Measurements from ENCODE around the gene NRXN2.
A peak's percentile ranks its signal among the peaks of the same experiment; 100 is the strongest.

NRXN2 gene

DNA sequence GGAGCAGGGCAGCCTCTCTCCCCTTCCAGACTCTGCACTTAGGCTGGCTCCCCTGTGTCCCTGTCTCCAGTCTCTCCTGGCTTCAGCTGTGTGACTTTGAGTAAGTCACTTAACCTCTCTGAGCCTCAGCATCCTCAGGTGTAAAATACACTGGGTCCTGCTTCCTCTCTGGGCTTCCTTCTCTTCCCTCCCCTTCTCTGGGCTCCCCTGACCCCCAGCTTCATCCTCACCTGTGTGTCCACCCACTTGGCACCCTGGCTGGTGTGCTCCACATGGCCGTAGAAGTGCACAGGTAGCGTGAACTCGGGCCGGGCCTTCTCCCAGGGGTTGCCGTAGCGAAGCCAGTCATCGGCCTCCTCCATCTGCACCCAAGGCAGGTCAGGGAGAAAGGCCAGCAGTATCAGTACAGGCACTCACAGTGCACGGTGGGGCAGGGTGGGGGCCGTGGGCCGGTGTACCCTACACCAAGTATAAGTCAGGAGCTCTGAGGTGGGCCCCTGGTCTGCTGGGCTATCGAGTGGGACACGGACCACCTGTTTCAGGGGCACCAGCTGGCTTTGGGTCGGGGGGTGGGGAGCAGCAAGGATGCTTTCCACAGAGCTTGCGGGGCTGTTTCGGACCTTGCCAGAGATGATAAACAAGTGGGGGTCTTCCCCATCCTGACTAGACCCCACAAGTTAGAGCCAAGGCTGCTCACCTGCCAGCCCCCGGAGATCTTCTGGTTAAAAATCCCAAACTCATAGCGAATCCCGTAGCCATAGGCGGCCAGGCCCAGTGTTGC lies 34.7 kb upstream of the NRXN2 start:
- Histone ChIP-seq H3K4me1 (ENCODE audit: control insufficient read depth, insufficient read depth, low read depth, low read length) (peaks cover 38% of the 10 kb centered on the region), H3K4me2 (ENCODE audit: low read length, poor library complexity, severe bottlenecking) (no peak overlapping the region), H4K91ac (ENCODE audit: low read length) (peak overlapping the region; percentile 0), H2BK5ac (ENCODE audit: low read depth, low read length, poor library complexity, severe bottlenecking) (no peak overlapping the region), H2BK12ac (ENCODE audit: low read length in 2 of 2) (no peak overlapping the region), H3K14ac (ENCODE audit: low read length in 2 of 2) (no peak overlapping the region), H3K36me3 (ENCODE audit: control insufficient read depth in 1 of 2, insufficient read depth in 2 of 2, low read depth in 1 of 2, low read length in 2 of 2) (peaks cover 7 to 24% of the 10 kb centered on the region in 2 experiments), H4K8ac (ENCODE audit: low read length) (no peak overlapping the region), H3K4me3 (ENCODE audit: insufficient read depth in 1 of 2, low read depth in 1 of 2, low read length in 2 of 2) (peak overlapping the region in 1 of 2 experiments; percentile 9), H2AFZ (ENCODE audit: low read depth, low read length) (no peak overlapping the region), H3K9me3 (ENCODE audit: control insufficient read depth, low read length) (no peaks in the 10 kb centered on the region), H2AK5ac (ENCODE audit: low read length, severe bottlenecking) (no peak overlapping the region), H3K79me1 (replicated peaks; ENCODE audit: low read length, poor library complexity, severe bottlenecking) (peaks cover 2% of the 10 kb centered on the region), H3K23ac (ENCODE audit: low read length in 2 of 2) (no peak overlapping the region), H2BK120ac (ENCODE audit: low read depth, low read length) (no peak overlapping the region), H2BK15ac (ENCODE audit: low read depth, poor library complexity, severe bottlenecking) (no peak overlapping the region), H3K4ac (ENCODE audit: low read depth in 1 of 2, low read length in 2 of 2) (no peak overlapping the region), H3K9ac (ENCODE audit: low read length) (no peak overlapping the region), H3K27me3 (ENCODE audit: control insufficient read depth in 1 of 2, insufficient read depth in 1 of 2, low read length in 2 of 2) (no peaks in the 10 kb centered on the region), H3K18ac (ENCODE audit: low read depth in 1 of 2, low read length in 2 of 2) (no peak overlapping the region), H3K27ac (ENCODE audit: low read length, poor library complexity, severe bottlenecking) (no peak overlapping the region)
- WGBS = 90% methylated on average over 17 of the region's 19 CpGs
- DNase-seq = no peak

DNA sequence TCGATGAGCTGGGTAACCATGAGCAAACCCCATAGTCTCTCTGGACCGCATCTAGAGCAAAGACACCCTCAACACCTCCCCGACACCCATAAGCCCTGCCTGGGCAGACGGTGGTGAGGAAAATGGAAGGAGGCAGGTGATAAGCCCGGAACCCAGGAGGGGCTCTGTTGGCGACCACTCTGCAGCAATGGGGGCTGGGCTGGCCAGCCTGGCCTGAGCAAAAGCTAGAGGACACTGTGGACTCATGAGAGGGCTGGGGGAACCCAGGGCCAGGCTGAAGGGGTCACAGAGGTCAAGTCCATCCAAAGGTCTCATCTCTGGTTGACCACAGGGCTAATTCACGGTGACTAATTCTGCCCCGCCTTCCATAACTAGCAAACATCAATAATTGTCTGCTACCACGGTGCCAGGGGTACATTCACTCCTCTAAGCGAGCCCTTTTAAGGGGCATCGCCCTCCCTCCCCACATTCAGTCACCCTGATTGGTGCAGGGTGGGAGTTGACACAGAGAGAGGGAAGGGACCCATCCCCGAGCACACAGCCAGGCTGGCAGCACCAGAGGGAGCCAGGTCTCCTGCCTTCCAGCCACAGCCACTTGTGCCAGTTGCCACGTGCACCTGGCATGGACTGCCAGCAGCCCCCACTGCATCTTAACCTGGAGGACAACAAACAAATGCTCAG lies 32.8 kb upstream of the NRXN2 start:
- Histone ChIP-seq H3K4me1 (ENCODE audit: control insufficient read depth, insufficient read depth, low read depth, low read length) (peaks cover 26% of the 10 kb centered on the region), H3K36me3 (ENCODE audit: control insufficient read depth in 1 of 2, insufficient read depth in 2 of 2, low read depth in 1 of 2, low read length in 2 of 2) (peaks cover 0 to 14% of the 10 kb centered on the region in 2 experiments), H2BK12ac (ENCODE audit: low read length in 2 of 2) (no peak overlapping the region), H3K4ac (ENCODE audit: low read depth in 1 of 2, low read length in 2 of 2) (no peak overlapping the region), H3K9me3 (ENCODE audit: control insufficient read depth, low read length) (no peaks in the 10 kb centered on the region), H2AFZ (ENCODE audit: low read depth, low read length) (no peak overlapping the region), H2BK15ac (ENCODE audit: low read depth, poor library complexity, severe bottlenecking) (no peak overlapping the region), H4K8ac (ENCODE audit: low read length) (no peak overlapping the region), H3K14ac (ENCODE audit: low read length in 2 of 2) (no peak overlapping the region), H2BK5ac (ENCODE audit: low read depth, low read length, poor library complexity, severe bottlenecking) (no peak overlapping the region), H3K4me2 (ENCODE audit: low read length, poor library complexity, severe bottlenecking) (no peak overlapping the region), H4K91ac (ENCODE audit: low read length) (no peak overlapping the region), H3K27me3 (ENCODE audit: control insufficient read depth in 1 of 2, insufficient read depth in 1 of 2, low read length in 2 of 2) (no peaks in the 10 kb centered on the region), H3K9ac (ENCODE audit: low read length) (no peak overlapping the region), H3K27ac (ENCODE audit: low read length, poor library complexity, severe bottlenecking) (no peak overlapping the region), H3K18ac (ENCODE audit: low read depth in 1 of 2, low read length in 2 of 2) (no peak overlapping the region), H3K23ac (ENCODE audit: low read length in 2 of 2) (no peak overlapping the region), H3K79me1 (replicated peaks; ENCODE audit: low read length, poor library complexity, severe bottlenecking) (no peaks in the 10 kb centered on the region), H3K4me3 (ENCODE audit: insufficient read depth in 1 of 2, low read depth in 1 of 2, low read length in 2 of 2) (no peak overlapping the region), H2BK120ac (ENCODE audit: low read depth, low read length) (no peak overlapping the region), H2AK5ac (ENCODE audit: low read length, severe bottlenecking) (no peak overlapping the region)
- no peak for DNase-seq
- WGBS = 85% methylated on average over 12 of the region's 13 CpGs

- Histone ChIP-seq H3K18ac (ENCODE audit: low read depth in 1 of 2, low read length in 2 of 2) (no peak overlapping the region), H3K4me1 (ENCODE audit: control insufficient read depth, insufficient read depth, low read depth, low read length) (peaks cover 20% of the 10 kb centered on the region), H3K79me1 (replicated peaks; ENCODE audit: low read length, poor library complexity, severe bottlenecking) (no peaks in the 10 kb centered on the region), H2BK120ac (ENCODE audit: low read depth, low read length) (no peak overlapping the region), H2AFZ (ENCODE audit: low read depth, low read length) (no peak overlapping the region), H4K8ac (ENCODE audit: low read length) (no peak overlapping the region), H3K9ac (ENCODE audit: low read length) (no peak overlapping the region), H3K27me3 (ENCODE audit: control insufficient read depth in 1 of 2, insufficient read depth in 1 of 2, low read length in 2 of 2) (no peaks in the 10 kb centered on the region), H3K23ac (ENCODE audit: low read length in 2 of 2) (no peak overlapping the region), H3K4ac (ENCODE audit: low read depth in 1 of 2, low read length in 2 of 2) (no peak overlapping the region), H3K14ac (ENCODE audit: low read length in 2 of 2) (no peak overlapping the region), H3K27ac (ENCODE audit: low read length, poor library complexity, severe bottlenecking) (no peak overlapping the region), H2BK15ac (ENCODE audit: low read depth, poor library complexity, severe bottlenecking) (peak overlapping the region; percentile 12), H4K91ac (ENCODE audit: low read length) (no peak overlapping the region), H3K36me3 (ENCODE audit: control insufficient read depth in 1 of 2, insufficient read depth in 2 of 2, low read depth in 1 of 2, low read length in 2 of 2) (peaks cover 0 to 10% of the 10 kb centered on the region in 2 experiments), H3K4me3 (ENCODE audit: insufficient read depth in 1 of 2, low read depth in 1 of 2, low read length in 2 of 2) (no peak overlapping the region), H3K9me3 (ENCODE audit: control insufficient read depth, low read length) (no peaks in the 10 kb centered on the region), H3K4me2 (ENCODE audit: low read length, poor library complexity, severe bottlenecking) (no peak overlapping the region), H2BK12ac (ENCODE audit: low read length in 2 of 2) (no peak overlapping the region), H2AK5ac (ENCODE audit: low read length, severe bottlenecking) (no peak overlapping the region), H2BK5ac (ENCODE audit: low read depth, low read length, poor library complexity, severe bottlenecking) (no peak overlapping the region)
- no peak for DNase-seq
- 91% methylated on average over 21 of the region's 21 CpGs for WGBS
Observed at GRCh38 chr11:64754919-64755662, 32.1 kb upstream of the NRXN2 start.

Data from mesenchymal stem cell (in vitro differentiated cells and primary cell).